Head of caudate nucleus (tissue), 42 donors: ENCODE data around the gene DBNDD1.
"Not testable (repeated sequence)": the region's sequence is repeated elsewhere in the genome, so short reads cannot be mapped to it uniquely, and the experiment has no call there.

Experiments
- DNase-seq, 42 donors: peaks; one replicate each; pipeline versions ENCODE4 v3.0.0 to v3.0.0-alpha.2; 2020 to 2021; ENCODE audit warnings: mixed read lengths in 7 of 42
- intact Hi-C: fragments of 100-400 bp; cut with DNase I; formaldehyde crosslinking; loops from one replicate; pipeline ENCODE4 v1.15.0; 2022

DBNDD1 gene

GRCh38 chr16:89972244-89973234, 46.7 kb downstream of the DBNDD1 start:
- peak; percentile 64 to 96 (median 91) for DNase-seq
- intact Hi-C loops, result no loop called here

DNA sequence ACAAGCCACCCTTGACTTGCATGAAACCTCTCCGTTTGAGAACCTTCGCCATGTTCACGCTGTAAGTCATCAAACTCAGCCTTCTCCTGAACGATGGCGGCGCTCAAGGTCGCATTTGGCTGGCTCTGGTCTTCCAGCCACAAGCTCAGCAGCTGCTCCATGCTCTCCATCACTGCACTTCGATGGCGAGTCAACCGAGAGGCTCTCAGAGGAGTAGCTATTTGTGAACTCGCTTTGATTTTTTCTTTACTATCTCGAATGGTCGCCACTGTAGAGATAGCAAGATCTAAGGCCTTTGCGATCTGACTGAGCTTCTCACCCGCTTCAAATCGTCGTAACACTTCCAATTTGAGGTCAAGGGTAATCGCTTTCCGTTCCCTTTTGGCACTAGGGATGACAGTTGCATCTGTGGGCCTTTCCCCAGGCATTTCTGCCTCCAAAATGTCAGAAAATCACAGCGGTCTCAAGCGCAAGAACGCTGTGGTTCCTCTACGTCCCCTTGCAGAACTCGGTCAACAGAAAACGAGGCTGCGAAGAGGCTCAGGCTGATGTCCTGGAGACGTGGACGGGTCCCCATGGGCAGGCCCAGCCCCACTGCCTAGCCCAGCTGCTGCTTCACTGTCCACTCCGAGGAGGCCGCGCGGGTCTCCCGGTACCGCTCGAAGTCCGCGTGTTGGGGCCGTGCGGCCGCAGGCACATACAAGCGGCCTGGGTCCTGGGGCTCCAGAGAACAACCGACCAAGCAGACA, 47.6 kb downstream of the DBNDD1 start:
- peak in 12 of 42 donors; percentile 16 to 60 (median 26) for DNase-seq
- intact Hi-C loops, result no loop called here

GRCh38 chr16:89969741-89970410, 49.4 kb downstream of the DBNDD1 start:
- intact Hi-C loops, result no loop called here
- DNase-seq, result peak in 16 of 42 donors; percentile 19 to 57 (median 40)

DNA sequence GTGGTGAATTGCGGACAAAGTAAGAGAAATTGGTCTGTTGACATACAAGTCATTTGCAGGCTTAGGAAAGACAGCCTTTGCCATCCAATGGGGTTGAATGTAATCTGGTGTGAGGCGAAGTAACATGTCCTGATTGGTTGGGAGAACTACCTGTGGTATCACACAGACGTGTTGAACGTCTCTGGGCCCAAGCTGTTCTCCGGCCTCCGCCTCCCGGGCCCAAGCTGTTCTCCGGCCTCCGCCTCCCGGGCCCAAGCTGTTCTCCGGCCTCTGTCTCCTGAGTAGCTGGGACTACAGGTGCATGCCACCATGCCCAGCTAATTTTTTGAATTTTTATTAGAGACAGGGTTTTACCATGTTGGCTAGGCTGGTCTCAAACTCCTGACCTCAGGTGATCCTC, 51.2 kb downstream of the DBNDD1 start:
- DNase-seq, intact Hi-C loops: not testable (repeated sequence)

GRCh38 chr16:89967436-89967835, 51.8 kb downstream of the DBNDD1 start:
- DNase-seq, intact Hi-C loops: not testable (repeated sequence)

DNA sequence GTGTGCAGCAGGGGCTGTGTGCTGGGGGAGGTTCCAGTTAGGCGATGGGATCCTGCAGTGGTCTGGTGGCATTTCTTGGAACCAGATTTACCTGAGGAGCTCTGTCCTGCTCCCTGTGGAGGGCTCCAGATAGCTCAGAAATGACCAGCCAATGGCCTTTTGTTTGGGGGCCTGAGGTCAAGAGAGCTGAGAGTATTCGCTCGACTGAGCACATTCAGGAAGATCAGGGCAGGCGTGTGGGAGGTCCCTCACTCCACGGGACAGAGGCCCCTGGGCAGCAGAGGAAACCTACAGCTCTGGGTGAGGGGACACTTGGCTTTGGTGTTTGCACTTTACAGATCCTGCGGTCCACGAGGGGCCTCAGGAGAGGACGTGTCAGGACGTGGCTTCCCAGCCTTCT, 52.5 kb downstream of the DBNDD1 start:
- DNase-seq, result no peak
- intact Hi-C loops, result no loop called here

GRCh38 chr16:89965447-89966225, 53.6 kb downstream of the DBNDD1 start:
- DNase-seq, result no peak
- intact Hi-C loops, result no loop called here

DNA sequence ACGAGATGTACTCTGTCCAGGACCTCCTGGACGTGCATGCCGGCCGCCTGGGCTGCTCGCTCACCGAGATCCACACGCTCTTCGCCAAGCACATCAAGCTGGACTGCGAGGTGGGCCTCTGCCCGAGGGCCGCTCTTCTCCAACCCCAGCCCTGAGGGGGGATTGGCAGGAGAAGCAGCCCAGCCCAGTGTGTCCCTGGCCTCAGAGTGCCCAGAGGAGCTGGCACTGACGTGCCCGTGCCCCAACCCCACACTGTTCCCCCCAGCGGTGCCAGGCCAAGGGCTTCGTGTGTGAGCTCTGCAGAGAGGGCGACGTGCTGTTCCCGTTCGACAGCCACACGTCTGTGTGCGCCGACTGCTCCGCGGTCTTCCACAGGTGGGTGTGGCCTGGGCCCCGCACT, 55.1 kb downstream of the DBNDD1 start:
- intact Hi-C loops, result no loop called here
- DNase-seq, result no peak

DNA sequence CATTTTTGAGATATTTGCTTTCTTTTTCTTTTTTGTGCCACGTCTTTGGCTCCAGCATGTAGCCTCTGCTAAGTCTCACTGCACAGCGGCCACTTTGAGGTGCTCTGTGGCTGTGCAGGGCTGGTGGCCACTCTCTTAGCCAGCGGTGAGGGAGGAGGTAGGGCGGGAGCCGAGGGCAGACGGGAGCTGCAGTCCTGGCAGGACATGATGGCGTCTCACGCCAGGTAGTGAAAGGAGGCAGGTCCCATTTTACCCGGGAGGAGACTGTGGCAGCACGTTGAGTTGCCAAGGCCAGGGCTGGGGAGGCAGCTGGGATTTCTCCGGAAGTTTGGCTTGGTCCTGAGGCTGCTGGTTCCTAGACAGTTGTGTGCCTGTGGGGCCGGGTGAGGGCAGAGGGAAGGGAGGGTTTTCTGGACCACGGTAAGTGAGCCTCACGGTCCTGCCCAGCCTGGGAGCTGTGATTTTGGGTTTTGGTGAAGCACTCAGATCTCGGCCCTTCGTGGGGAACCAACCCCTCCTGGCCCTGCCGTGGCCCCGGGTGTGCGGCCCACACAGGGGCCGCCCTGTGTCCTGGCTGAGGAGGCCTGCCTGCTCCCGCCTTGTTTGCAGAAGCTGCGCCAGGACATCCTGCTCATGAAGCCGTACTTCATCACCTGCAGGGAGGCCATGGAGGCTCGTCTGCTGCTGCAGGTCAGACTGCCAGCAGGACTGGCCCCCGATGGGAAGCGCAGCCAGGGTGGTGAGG, 56.3 kb downstream of the DBNDD1 start:
- intact Hi-C loops, result no loop called here
- no peak for DNase-seq

- intact Hi-C loops, result no loop called here
- no peak for DNase-seq
These were observed 57.3 kb downstream of the DBNDD1 start for GRCh38 chr16:89961920-89962319.

- DNase-seq, result no peak
- intact Hi-C loops, result no loop called here
These were observed 58.3 kb downstream of the DBNDD1 start for GRCh38 chr16:89960966-89961365.

- intact Hi-C loops, result no loop called here
- DNase-seq, result no peak
These were observed 60.7 kb downstream of the DBNDD1 start for GRCh38 chr16:89958596-89958995.

DNA sequence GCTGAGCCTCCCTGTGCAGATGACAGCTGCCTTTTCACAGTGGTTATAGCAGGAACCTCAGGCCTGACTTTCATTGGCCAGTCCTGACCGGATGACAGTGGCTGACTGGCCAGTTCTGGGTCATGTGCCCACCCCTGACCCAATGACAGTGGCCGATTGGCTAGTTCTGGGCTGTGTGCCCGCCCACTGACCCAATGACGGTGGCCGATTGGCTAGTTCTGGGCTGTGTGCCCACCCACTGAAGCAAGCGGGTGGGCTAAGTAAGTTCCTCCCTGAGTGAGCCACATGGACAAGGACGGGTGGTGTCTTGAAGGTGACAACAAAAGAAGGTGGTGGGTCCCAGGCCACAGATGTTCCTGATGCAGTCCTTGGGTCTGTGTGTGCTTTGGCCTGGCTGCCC, 61.2 kb downstream of the DBNDD1 start:
- intact Hi-C loops, result no loop called here
- DNase-seq, result peak in 25 of 42 donors; percentile 8 to 59 (median 36)

DNA sequence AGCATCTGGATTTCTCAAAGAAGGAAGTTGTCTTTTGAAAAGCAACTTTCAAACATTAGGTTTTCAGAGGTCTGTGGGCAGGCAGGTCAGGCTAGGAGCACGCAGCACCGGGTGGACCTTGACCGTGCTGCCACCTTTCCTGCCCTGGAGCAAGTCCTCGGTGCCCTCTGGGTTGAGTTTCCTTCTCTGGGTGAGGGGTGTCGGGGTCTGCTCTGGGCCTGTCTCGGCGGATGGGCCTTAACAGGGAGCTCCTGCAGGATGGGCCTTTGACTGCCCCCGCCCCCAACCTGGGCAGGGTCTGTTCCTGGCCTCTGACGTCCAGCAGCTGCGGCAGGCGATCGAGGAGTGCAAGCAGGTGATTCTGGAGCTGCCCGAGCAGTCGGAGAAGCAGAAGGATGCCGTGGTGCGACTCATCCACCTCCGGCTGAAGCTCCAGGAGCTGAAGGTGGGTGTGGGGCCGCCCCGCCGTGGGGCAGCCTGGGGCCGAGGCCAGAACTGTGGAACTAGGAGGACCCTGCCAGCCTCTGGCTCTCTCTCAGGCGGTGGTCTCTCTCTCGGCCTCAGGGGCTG, 62.0 kb downstream of the DBNDD1 start:
- intact Hi-C loops, result no loop called here

GRCh38 chr16:89956505-89957215, 62.6 kb downstream of the DBNDD1 start:
- DNase-seq, result no peak
- intact Hi-C loops, result no loop called here

More for the DNA sequence above, 62.0 kb downstream of the DBNDD1 start:
- DNase-seq, result no peak

DNA sequence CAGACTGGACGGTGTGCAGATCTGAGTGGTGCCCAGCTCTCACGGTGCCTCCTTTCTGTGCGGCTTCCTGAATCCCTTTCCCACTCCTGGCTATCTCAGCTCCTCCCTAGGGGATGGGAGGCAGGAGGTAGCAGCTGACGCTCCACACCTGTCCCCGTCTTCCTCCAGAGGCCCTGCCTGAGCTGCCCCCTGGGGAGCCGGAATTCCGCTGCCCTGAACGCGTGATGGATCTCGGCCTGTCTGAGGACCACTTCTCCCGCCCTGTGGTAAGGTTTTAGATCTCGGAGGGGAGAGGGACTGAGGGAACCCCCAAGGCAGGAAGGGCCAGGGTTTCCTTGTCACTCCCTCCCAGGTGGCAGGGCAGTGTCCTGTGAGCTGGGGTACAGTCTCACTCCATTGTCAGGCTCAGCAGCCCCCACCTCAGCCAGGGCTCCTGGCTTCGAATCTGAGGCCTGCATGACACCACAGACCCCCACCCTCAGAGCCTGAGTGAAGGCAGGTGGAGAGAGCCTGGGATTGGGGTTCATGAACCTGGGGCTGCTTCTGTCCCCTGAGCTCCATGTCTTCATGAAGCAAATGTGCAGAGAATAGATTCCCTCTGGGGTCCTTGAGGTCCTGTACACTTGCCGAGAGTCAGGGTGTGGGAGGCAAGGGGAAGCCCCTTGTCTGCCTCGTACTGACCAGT, 64.1 kb downstream of the DBNDD1 start:
- intact Hi-C loops, result no loop called here
- no peak for DNase-seq
